ENCODE data around the gene RS1. TPM values are rescaled to one million over a fixed set of nuclear protein-coding genes. Genes with fewer than 3 reads are reported as not detected.

RS1 gene
- total RNA-seq, 4 donors from 2014 or later, result not detected

- H3K4me3 ChIP-seq, result no peak overlapping the region
- TF ChIP-seq POLR2AphosphoS5 (IDR thresholded peaks at IDR 0.05) (no peak), POLR2A (IDR thresholded peaks at IDR 0.05) (no peak), CTCF (IDR thresholded peaks at IDR 0.05) (no peak), EP300 (IDR thresholded peaks at IDR 0.05; ENCODE audit: low read depth) (no peak)
- no peaks in the 10 kb centered on the region for H3K9me3 ChIP-seq
- in situ Hi-C loops (cut with MboI; ENCODE audit: low pct_ligation_motif_present in 1 of 4, low pct_unique_long_range_greater_than_20kb in 1 of 4, low sequenced_read_pairs in 3 of 4), result no loop called here
- H3K4me1 ChIP-seq, result peaks cover 0 to 9% (median 0%) of the 10 kb centered on the region in 4 donors
- DNase-seq, result peak; percentile 12
- no peaks in the 10 kb centered on the region for H3K36me3 ChIP-seq
- WGBS, 2 donors (ENCODE audit: low coverage in 1 of 2), result 0 to 65% methylated on average over 1 to 8 of the region's 8 CpGs
- intact Hi-C loops (cut with DNase I; ENCODE audit: low total_unique reads), result no loop called here
- no peaks in the 10 kb centered on the region for H3K27me3 ChIP-seq
- no peak overlapping the region for H3K27ac ChIP-seq
Observed at GRCh38 chrX:18620349-18620748, 51.6 kb downstream of the RS1 start.

- DNase-seq, result no peak
- in situ Hi-C loops (cut with MboI; ENCODE audit: low pct_ligation_motif_present in 1 of 4, low pct_unique_long_range_greater_than_20kb in 1 of 4, low sequenced_read_pairs in 3 of 4) (no loop called here), intact Hi-C loops (cut with DNase I; ENCODE audit: low total_unique reads) (no loop called here)
- Histone ChIP-seq H3K27ac (no peak overlapping the region), H3K4me1 (peaks cover 0 to 9% (median 0%) of the 10 kb centered on the region in 4 donors), H3K27me3 (no peaks in the 10 kb centered on the region), H3K36me3 (no peaks in the 10 kb centered on the region), H3K4me3 (no peak overlapping the region), H3K9me3 (no peaks in the 10 kb centered on the region)
- 43 to 66% methylated on average over 2 of the region's 2 CpGs for WGBS, 2 donors (ENCODE audit: low coverage in 1 of 2)
- TF ChIP-seq CTCF (IDR thresholded peaks at IDR 0.05) (no peak), EP300 (IDR thresholded peaks at IDR 0.05; ENCODE audit: low read depth) (no peak), POLR2AphosphoS5 (IDR thresholded peaks at IDR 0.05) (no peak), POLR2A (IDR thresholded peaks at IDR 0.05) (no peak)
Observed at GRCh38 chrX:18619288-18619687, 52.6 kb downstream of the RS1 start.

GRCh38 chrX:18617407-18617750 lies 54.5 kb downstream of the RS1 start:
- TF ChIP-seq EP300 (IDR thresholded peaks at IDR 0.05; ENCODE audit: low read depth) (no peak), POLR2A (IDR thresholded peaks at IDR 0.05) (no peak), POLR2AphosphoS5 (IDR thresholded peaks at IDR 0.05) (peak in 1 of 3 donors; percentile 19), CTCF (IDR thresholded peaks at IDR 0.05) (no peak)
- no peaks in the 10 kb centered on the region for H3K9me3 ChIP-seq
- no peak overlapping the region for H3K4me3 ChIP-seq
- WGBS, 2 donors (ENCODE audit: low coverage in 1 of 2), result 50% methylated on average over 5 of the region's 5 CpGs; no CpG with 5 or more reads in 1 of the 2 donors
- H3K36me3 ChIP-seq, result no peaks in the 10 kb centered on the region
- H3K27me3 ChIP-seq, result no peaks in the 10 kb centered on the region
- DNase-seq, result peak; percentile 42
- peak overlapping the region; percentile 23 to 61 (median 50) for H3K27ac ChIP-seq
- peaks cover 0 to 9% (median 0%) of the 10 kb centered on the region in 4 donors for H3K4me1 ChIP-seq
- intact Hi-C loops (cut with DNase I; ENCODE audit: low total_unique reads), result no loop called here
- in situ Hi-C loops (cut with MboI; ENCODE audit: low pct_ligation_motif_present in 1 of 4, low pct_unique_long_range_greater_than_20kb in 1 of 4, low sequenced_read_pairs in 3 of 4), result no loop called here

GRCh38 chrX:18616688-18617406 lies 55.1 kb downstream of the RS1 start:
- TF ChIP-seq POLR2A (IDR thresholded peaks at IDR 0.05) (no peak), POLR2AphosphoS5 (IDR thresholded peaks at IDR 0.05) (no peak), CTCF (IDR thresholded peaks at IDR 0.05) (no peak), EP300 (IDR thresholded peaks at IDR 0.05; ENCODE audit: low read depth) (no peak)
- Histone ChIP-seq H3K27ac (no peak overlapping the region), H3K36me3 (no peaks in the 10 kb centered on the region), H3K4me1 (peaks cover 0 to 9% (median 0%) of the 10 kb centered on the region in 4 donors), H3K4me3 (no peak overlapping the region), H3K9me3 (no peaks in the 10 kb centered on the region), H3K27me3 (no peaks in the 10 kb centered on the region)
- intact Hi-C loops (cut with DNase I; ENCODE audit: low total_unique reads), result no loop called here
- peak; percentile 11 for DNase-seq
- in situ Hi-C loops (cut with MboI; ENCODE audit: low pct_ligation_motif_present in 1 of 4, low pct_unique_long_range_greater_than_20kb in 1 of 4, low sequenced_read_pairs in 3 of 4), result no loop called here
- 57 to 68% methylated on average over 2 to 8 of the region's 8 CpGs for WGBS, 2 donors (ENCODE audit: low coverage in 1 of 2)

Data from transverse colon (tissue), 4 donors.